K562 (cell line): Measurements from ENCODE around the gene NHSL2. TPM values are rescaled to one million over a fixed set of nuclear protein-coding genes. Genes with fewer than 3 reads are reported as not detected.

Source experiments
- ATF2 ChIP-seq: sonication (generic); formaldehyde crosslinking; IDR thresholded peaks from 2 replicates; pipeline ENCODE4 v1.8.1; 2022; ENCODE audit warnings: missing genetic modification reagents
- CGGBP1 ChIP-seq: fragments of 250-450 bp; sonication (Bioruptor Pico); IDR thresholded peaks from 2 replicates; pipeline ENCODE4 v1.9.0; 2021; ENCODE audit warnings: mild to moderate bottlenecking
- CREB3L1 ChIP-seq: fragments of 450-650 bp; IDR thresholded peaks from 2 replicates; pipeline ENCODE4 v1.6.1; 2014; ENCODE audit warnings: low read depth, mild to moderate bottlenecking, moderate library complexity, borderline replicate concordance
- E2F6 ChIP-seq, 2 experiments: IDR thresholded peaks; 2 replicates each; pipeline ENCODE4 v1.6.1; 2011; ENCODE audit warnings: borderline replicate concordance in 1 of 2, control low read depth in 1 of 2, low read depth in 1 of 2, low read length in 1 of 2, mild to moderate bottlenecking in 1 of 2, mixed read lengths in 1 of 2, moderate library complexity in 1 of 2; ENCODE audit not compliant: insufficient read depth in 1 of 2, insufficient read length in 1 of 2, poor library complexity in 1 of 2, severe bottlenecking in 1 of 2; ENCODE audit errors: extremely low read depth in 1 of 2
- MXD1 ChIP-seq: fragments of 250-450 bp; sonication (Bioruptor Pico); IDR thresholded peaks from 2 replicates; pipeline ENCODE4 v1.8.0; 2021; ENCODE audit warnings: borderline replicate concordance, mild to moderate bottlenecking, moderate library complexity; ENCODE audit not compliant: poor library complexity, severe bottlenecking
- PHF21A ChIP-seq: fragments of 450-650 bp; IDR thresholded peaks from 2 replicates; pipeline ENCODE4 v1.6.1; 2017; ENCODE audit warnings: low read depth, borderline replicate concordance
- RHOXF2B ChIP-seq: fragments of 250-450 bp; sonication (Bioruptor Pico); conservative IDR thresholded peaks from 2 replicates; pipeline ENCODE4 v1.5.1; 2021
- VEZF1 ChIP-seq: fragments of 200-800 bp; sonication (Bioruptor generic); IDR thresholded peaks from 2 replicates; pipeline ENCODE4 v1.6.1; 2017; ENCODE audit warnings: missing genetic modification characterization, missing compliant biosample characterization
- YBX1 ChIP-seq: fragments of 450-650 bp; IDR thresholded peaks from 2 replicates; pipeline ENCODE4 v1.7.1; 2016; ENCODE audit warnings: mild to moderate bottlenecking
- ZHX1 ChIP-seq: fragments of 150-350 bp; conservative IDR thresholded peaks from 2 replicates; pipeline ENCODE4 v1.6.1; 2014; ENCODE audit warnings: low read length
- ZNF551 ChIP-seq: fragments of 250-450 bp; sonication (Bioruptor Pico); IDR thresholded peaks from 2 replicates; pipeline ENCODE4 v1.5.0; 2021; ENCODE audit warnings: mild to moderate bottlenecking, moderate library complexity
- ZNF766 ChIP-seq: fragments of 200-800 bp; sonication (Bioruptor generic); conservative IDR thresholded peaks from 2 replicates; pipeline ENCODE4 v1.6.1; 2016; ENCODE audit warnings: missing genetic modification characterization, missing compliant biosample characterization
- polyA plus RNA-seq, 8 experiments: library from polyadenylated mRNA; depleted of rRNA in 4 of 8; stranded (reverse) in 5 of 8; unstranded in 3 of 8; fragments of >200 nt; fragmentation: Nextera tagmentation in 2 of 8; fragmentation: Illumina TruSeq in 1 of 8; extraction: Ambion mirVana in 2 of 8; extraction: Trizol in 1 of 8; gene quantifications; 2 replicates each; pipeline versions ENCODE4 v1.2.1 to v1.2.3, GENCODE V29; 2011 to 2014; ENCODE audit warnings: inconsistent platforms in 1 of 8, missing spikeins in 1 of 8
- total RNA-seq, 7 experiments: library from RNA; depleted of rRNA in 6 of 7; stranded (reverse); fragments of >200 nt in 6 of 7; fragmentation: Illumina TruSeq in 2 of 7; extraction: Trizol in 2 of 7; gene quantifications; 2 replicates each; pipeline versions ENCODE4 v1.2.1 to v1.2.3, GENCODE V29; 2011 to 2021; ENCODE audit warnings: low replicate concordance in 1 of 7

NHSL2 gene
- total and polyA plus RNA-seq, 9 of the 15 experiments (the other 6 are each of a cell fraction or from before 2014, with no cell fraction given), result 0.02 TPM; not detected in 8

GRCh38 chrX:72018277-72019112 is 107.8 kb downstream of the NHSL2 start (continued):
- TF ChIP-seq ZHX1, result no peak
- TF ChIP-seq PHF21A, result no peak
- no peak for TF ChIP-seq ZNF766 (CRISPR knock-in tag)
- no peak for TF ChIP-seq YBX1
- no peak for TF ChIP-seq MXD1 (CRISPR knock-in tag)
- TF ChIP-seq ZNF551 (CRISPR knock-in tag), result no peak
- TF ChIP-seq CREB3L1, result peak; percentile 51; the same call in 1 of the 2 replicates
- TF ChIP-seq VEZF1, result peak; percentile 96
- TF ChIP-seq E2F6 (IDR thresholded peaks at IDR 0.05; ENCODE audit: borderline replicate concordance in 1 of 2, extremely low read depth in 1 of 2, insufficient read depth in 1 of 2, insufficient read length in 1 of 2, low read depth in 1 of 2, low read length in 1 of 2, poor library complexity in 1 of 2, severe bottlenecking in 1 of 2), result peak; percentile 95 to 99
- TF ChIP-seq ATF2 (CRISPR knock-in tag), result no peak
- TF ChIP-seq CGGBP1, result no peak
- no peak for TF ChIP-seq RHOXF2B (CRISPR knock-in tag)
